H1 (cell line): Measurements from ENCODE around the gene TJP3. TPM values are rescaled to one million over a fixed set of nuclear protein-coding genes. Genes with fewer than 3 reads are reported as not detected.

Experiments
- CTCF ChIA-PET: fragments of 300-600 bp; sonication (Branson Sonifier 250); formaldehyde crosslinking; loops from one replicate; lab custom pipeline; 2021; ENCODE audit not compliant: partially characterized antibody; lab: Charles Lee
- POLR2A ChIA-PET: fragments of 300-600 bp; sonication (Branson Sonifier 250); formaldehyde crosslinking; loops from one replicate; lab custom pipeline; 2021; ENCODE audit warnings: inconsistent platforms; ENCODE audit not compliant: partially characterized antibody; lab: Charles Lee
- DNase-seq, 2 experiments: peaks; one replicate each; pipeline versions ENCODE4 v3.0.0 to v3.0.0-alpha.2; 2010 to 2022; ENCODE audit warnings: low spot score in 2 of 2, low read depth in 1 of 2, mixed read lengths in 1 of 2
- FAIRE-seq: peaks from 2 replicates; lab custom pipeline; 2011; peaks lifted over from hg19 to GRCh38; lab: Jason Lieb, UNC
- H2AFZ ChIP-seq: 2 replicates; pipeline ENCODE4 v1.8.1; 2012; ENCODE audit warnings: low read length, inconsistent platforms
- H2AK5ac ChIP-seq: 2 replicates; pipeline ENCODE4 v1.6.1; 2013; ENCODE audit warnings: low read depth, low read length
- H2BK120ac ChIP-seq: replicated peaks from 2 replicates; pipeline ENCODE3; 2013; ENCODE audit warnings: low read depth, low read length, inconsistent platforms
- H2BK12ac ChIP-seq: 2 replicates; pipeline ENCODE4 v1.6.1; 2013; ENCODE audit warnings: low read depth, low read length
- H2BK15ac ChIP-seq: 2 replicates; pipeline ENCODE4 v1.6.1; 2013; ENCODE audit warnings: low read length
- H2BK20ac ChIP-seq: 2 replicates; pipeline ENCODE4 v1.6.1; 2013; ENCODE audit warnings: low read length
- H2BK5ac ChIP-seq: 2 replicates; pipeline ENCODE4 v1.6.1; 2013; ENCODE audit warnings: low read depth, low read length
- H3K14ac ChIP-seq: 2 replicates; pipeline ENCODE4 v1.6.1; 2013; ENCODE audit warnings: inconsistent platforms; ENCODE audit not compliant: insufficient read length
- H3K18ac ChIP-seq: 2 replicates; pipeline ENCODE4 v1.6.1; 2013; ENCODE audit warnings: low read length; ENCODE audit errors: extremely low read depth
- H3K23ac ChIP-seq: 2 replicates; pipeline ENCODE4 v1.6.1; 2013; ENCODE audit warnings: inconsistent platforms; ENCODE audit not compliant: insufficient read length
- H3K23me2 ChIP-seq: 2 replicates; pipeline ENCODE4 v1.6.1; 2013; ENCODE audit warnings: low read depth, low read length
- H3K27ac ChIP-seq: 2 replicates; pipeline ENCODE4 v1.6.1; 2011; ENCODE audit warnings: low read depth, low read length, inconsistent platforms
- H3K27me3 ChIP-seq, 4 experiments: replicated peaks in 1 of 4; 1 replicate in 1 of 4; 2 replicates in 3 of 4; pipeline versions ENCODE4 v1.6.1 to v1.8.1; 2011 to 2013; ENCODE audit warnings: low read length in 3 of 4, mild to moderate bottlenecking in 3 of 4, inconsistent platforms in 2 of 4, mixed read lengths in 2 of 4, moderate library complexity in 1 of 4; ENCODE audit not compliant: control insufficient read depth in 3 of 4, insufficient read depth in 3 of 4; ENCODE audit errors: extremely low read depth in 1 of 4
- H3K36me3 ChIP-seq, 4 experiments: 2 replicates each; pipeline versions ENCODE4 v1.6.1 to v1.8.1; 2011 to 2013; ENCODE audit warnings: mild to moderate bottlenecking in 4 of 4, low read length in 3 of 4, moderate library complexity in 2 of 4, control low read depth in 1 of 4, inconsistent platforms in 1 of 4; ENCODE audit not compliant: insufficient read depth in 4 of 4, control insufficient read depth in 2 of 4
- H3K4ac ChIP-seq: replicated peaks from 2 replicates; pipeline ENCODE3; 2013; ENCODE audit warnings: low read length, low read depth, mixed read lengths, inconsistent platforms; ENCODE audit not compliant: insufficient read length
- H3K4me1 ChIP-seq, 4 experiments: replicated peaks in 1 of 4; 1 replicate in 1 of 4; 2 replicates in 3 of 4; pipeline versions ENCODE4 v1.6.1 to v1.8.1; 2011 to 2013; ENCODE audit warnings: low read length in 3 of 4, inconsistent platforms in 2 of 4, mixed read lengths in 1 of 4; ENCODE audit not compliant: insufficient read depth in 4 of 4, control insufficient read depth in 3 of 4
- H3K4me2 ChIP-seq, 2 experiments: 2 replicates each; pipeline versions ENCODE4 v1.6.1 to v1.8.1; 2011 to 2013; ENCODE audit warnings: low read depth in 2 of 2, low read length in 2 of 2, control low read depth in 1 of 2, inconsistent platforms in 1 of 2, mild to moderate bottlenecking in 1 of 2; ENCODE audit not compliant: insufficient read depth in 1 of 2
- H3K4me3 ChIP-seq, 4 experiments: fragments of 200-600, 300-600 bp in 1 of 4; sonication (generic), shearing (Covaris generic), sonication (Bioruptor Twin) in 1 of 4; 2 replicates each; pipeline versions ENCODE4 v1.5.1 to v1.8.1; 2011 to 2016; ENCODE audit warnings: low read length in 4 of 4, low read depth in 3 of 4, control low read depth in 2 of 4, inconsistent platforms in 2 of 4, mild to moderate bottlenecking in 2 of 4, mixed read lengths in 1 of 4, moderate library complexity in 1 of 4; ENCODE audit not compliant: insufficient read depth in 2 of 4; ENCODE audit errors: extremely low read depth in 1 of 4
- H3K56ac ChIP-seq: replicated peaks from 2 replicates; pipeline ENCODE3; 2013; ENCODE audit warnings: low read depth, mild to moderate bottlenecking, mixed read lengths, low read length, inconsistent platforms; ENCODE audit not compliant: insufficient read length
- H3K79me1 ChIP-seq: 2 replicates; pipeline ENCODE4 v1.6.1; 2013; ENCODE audit warnings: low read depth, low read length, control low read depth
- H3K79me2 ChIP-seq, 2 experiments: 2 replicates each; pipeline versions ENCODE4 v1.6.1 to v1.8.1; 2012 to 2013; ENCODE audit warnings: low read length in 2 of 2, mild to moderate bottlenecking in 2 of 2, inconsistent platforms in 1 of 2; ENCODE audit not compliant: insufficient read depth in 2 of 2, control insufficient read depth in 1 of 2
- H3K9ac ChIP-seq, 4 experiments: replicated peaks in 1 of 4; 1 replicate in 1 of 4; 2 replicates in 3 of 4; pipeline versions ENCODE4 v1.6.1 to v1.8.1; 2011 to 2013; ENCODE audit warnings: low read depth in 3 of 4, low read length in 3 of 4, control low read depth in 2 of 4, mild to moderate bottlenecking in 2 of 4, moderate library complexity in 2 of 4, inconsistent platforms in 1 of 4; ENCODE audit errors: extremely low read depth in 1 of 4
- H3K9me3 ChIP-seq, 2 experiments: 2 replicates each; pipeline versions ENCODE4 v1.6.1 to v1.8.1; 2012 to 2013; ENCODE audit warnings: mild to moderate bottlenecking in 2 of 2, moderate library complexity in 2 of 2, control low read depth in 1 of 2, inconsistent platforms in 1 of 2, low read depth in 1 of 2, low read length in 1 of 2, mixed read lengths in 1 of 2; ENCODE audit not compliant: insufficient read depth in 2 of 2
- H4K20me1 ChIP-seq, 2 experiments: replicated peaks in 1 of 2; 2 replicates each; pipeline versions ENCODE3 to v1.8.1; 2011 to 2013; ENCODE audit warnings: inconsistent platforms in 2 of 2, low read length in 2 of 2, mild to moderate bottlenecking in 1 of 2; ENCODE audit not compliant: insufficient read depth in 2 of 2, control insufficient read depth in 1 of 2
- H4K5ac ChIP-seq: 2 replicates; pipeline ENCODE4 v1.6.1; 2013; ENCODE audit warnings: low read length, low read depth, mixed read lengths, inconsistent platforms; ENCODE audit not compliant: insufficient read length
- H4K8ac ChIP-seq: 2 replicates; pipeline ENCODE4 v1.8.0; 2013; ENCODE audit warnings: mild to moderate bottlenecking, moderate library complexity, low read length, inconsistent platforms; ENCODE audit not compliant: insufficient read depth; ENCODE audit errors: extremely low read depth
- H4K91ac ChIP-seq: replicated peaks from 2 replicates; pipeline ENCODE3; 2013; ENCODE audit warnings: low read length, mixed read lengths, inconsistent platforms; ENCODE audit not compliant: insufficient read length
- BACH1 ChIP-seq: IDR thresholded peaks from 2 replicates; pipeline ENCODE4 v1.6.1; 2012; ENCODE audit warnings: low read length, improper control_type of control experiment
- BCL11A ChIP-seq, 2 experiments: IDR thresholded peaks; one replicate each; pipeline ENCODE4 v1.6.1; 2011; ENCODE audit warnings: low read depth in 2 of 2, low read length in 2 of 2, mild to moderate bottlenecking in 2 of 2
- CEBPB ChIP-seq: IDR thresholded peaks from 2 replicates; pipeline ENCODE4 v1.6.1; 2012; ENCODE audit warnings: low read depth, low read length
- FOSL1 ChIP-seq: IDR thresholded peaks from 2 replicates; pipeline ENCODE4 v1.6.1; 2011; ENCODE audit warnings: mild to moderate bottlenecking, low read depth, low read length, moderate library complexity; ENCODE audit not compliant: insufficient read depth
- HDAC2 ChIP-seq, 2 experiments: fragments of 300-600 bp in 1 of 2; sonication (generic) in 1 of 2; IDR thresholded peaks; 2 replicates each; pipeline ENCODE4 v1.6.1; 2011 to 2012; ENCODE audit warnings: low read depth in 2 of 2, low read length in 2 of 2, mild to moderate bottlenecking in 2 of 2, moderate library complexity in 2 of 2, borderline replicate concordance in 1 of 2, inconsistent platforms in 1 of 2
- NANOG ChIP-seq: IDR thresholded peaks from 2 replicates; pipeline ENCODE4 v1.6.1; 2011; ENCODE audit warnings: low read length, low read depth, mild to moderate bottlenecking, inconsistent platforms; ENCODE audit not compliant: insufficient read depth, poor library complexity, severe bottlenecking
- PHF8 ChIP-seq: fragments of 200-600 bp; sonication (generic); conservative IDR thresholded peaks from 2 replicates; pipeline ENCODE4 v1.7.1; 2012; ENCODE audit warnings: low read depth, mild to moderate bottlenecking, inconsistent platforms, low read length, moderate library complexity
- POLR2AphosphoS5 ChIP-seq: IDR thresholded peaks from 2 replicates; pipeline ENCODE4 v1.6.1; 2011; ENCODE audit warnings: low read depth, low read length
- RNF2 ChIP-seq: fragments of 200-900, 300-1000 bp; sonication (generic); IDR thresholded peaks from 2 replicates; pipeline ENCODE4 v1.7.1; 2016; ENCODE audit warnings: borderline replicate concordance, low read depth, mild to moderate bottlenecking, antibody characterized with exemption, low read length; ENCODE audit not compliant: poor library complexity, severe bottlenecking; ENCODE audit errors: missing control alignments
- WGBS, 2 experiments: shearing (Covaris generic) in 1 of 2; methylation state at CpG; one replicate each; pipeline versions ENCODE4 v1.1.6 to v1.1.7; 2013 to 2015; ENCODE audit warnings: low lambda C conversion rate in 2 of 2, mixed read lengths in 2 of 2, inconsistent platforms in 1 of 2, low coverage in 1 of 2, missing lambda C conversion rate in 1 of 2; ENCODE audit not compliant: insufficient replicate concordance in 2 of 2, insufficient coverage in 1 of 2, insufficient read length in 1 of 2; ENCODE audit errors: extremely low coverage in 1 of 2, missing lambda C conversion rate in 1 of 2; 5-methylcytosine and 5-hydroxymethylcytosine counted together
- polyA plus RNA-seq, 7 experiments: library from polyadenylated mRNA; depleted of rRNA in 3 of 7; stranded (reverse) in 5 of 7; unstranded in 2 of 7; fragments of >200 nt in 5 of 7; fragments of 200-250 nt in 2 of 7; gene quantifications; 1 replicate in 5 of 7; 2 replicates in 1 of 7; 4 replicates in 1 of 7; pipeline versions ENCODE4 v1.2.1 to v1.2.3, GENCODE V29; 2011 to 2013; ENCODE audit warnings: missing spikeins in 2 of 7, mixed read lengths in 2 of 7
- total RNA-seq: library from RNA; stranded (reverse); fragmentation: NEBNext Ultra II Directional; extraction: Animal tissue kit (Norgen Biotek cat#: 25700); gene quantifications from 2 replicates; pipeline ENCODE4 v1.2.1, GENCODE V29; 2021
- TF ChIP-seq, protein P1 (sequence below): IDR thresholded peaks from 2 replicates; pipeline ENCODE4 v1.6.1; 2012; ENCODE audit warnings: low read length, inconsistent platforms
- TF ChIP-seq, protein P2 (sequence below): IDR thresholded peaks from 2 replicates; pipeline ENCODE4 v1.6.1; 2012; ENCODE audit warnings: inconsistent platforms

TJP3 gene
- total and polyA plus RNA-seq, 2 of the 8 experiments (the other 6 are each of a cell fraction or from before 2014, with no cell fraction given) = 17.1 to 26.1 TPM

DNA sequence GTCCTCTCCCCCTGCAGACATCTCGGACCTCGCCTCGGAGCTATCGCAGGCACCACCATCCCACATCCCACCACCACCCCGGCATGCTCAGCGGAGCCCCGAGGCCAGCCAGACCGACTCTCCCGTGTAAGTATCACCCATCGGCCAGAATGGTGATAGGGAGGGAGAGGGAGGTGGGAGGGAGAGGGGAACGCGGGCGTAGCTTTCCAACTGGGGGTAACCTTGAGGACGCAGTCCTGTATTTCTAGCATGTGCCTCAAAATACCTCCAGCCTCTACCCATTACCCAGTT, 26.1 kb downstream of the TJP3 start:
- Histone ChIP-seq H4K8ac (no peak overlapping the region), H3K18ac (no peak overlapping the region), H2AK5ac (no peak overlapping the region), H2BK120ac (no peak overlapping the region), H4K20me1 (peaks cover 0 to 3% of the 10 kb centered on the region in 2 experiments), H3K4me1 (no peaks in the 10 kb centered on the region), H3K23ac (no peak overlapping the region), H2BK5ac (no peak overlapping the region), H3K79me1 (no peaks in the 10 kb centered on the region), H3K14ac (no peak overlapping the region), H2BK15ac (no peak overlapping the region), H3K56ac (no peak overlapping the region), H2AFZ (no peak overlapping the region), H2BK20ac (no peak overlapping the region), H3K9me3 (no peaks in the 10 kb centered on the region), H4K91ac (no peak overlapping the region), H2BK12ac (no peak overlapping the region), H3K4me3 (no peak overlapping the region), H3K4ac (no peak overlapping the region), H3K36me3 (peaks cover 0 to 7% (median 3%) of the 10 kb centered on the region in 4 experiments; a peak in 5 of 8 replicates), H3K4me2 (no peak overlapping the region), H3K27me3 (no peaks in the 10 kb centered on the region), H3K79me2 (no peaks in the 10 kb centered on the region), H3K9ac (no peak overlapping the region), H3K23me2 (no peaks in the 10 kb centered on the region), H4K5ac (no peak overlapping the region), H3K27ac (no peak overlapping the region)
- 90% methylated on average over 11 of the region's 14 CpGs; no CpG with 5 or more reads in 1 of the 2 experiments for WGBS, 2 experiments
- ChIA-PET CTCF (interaction anchor here (1.1 to 1.2 kb wide), 2 partner anchors 9 to 14 kb away, joined by 3 to 4 read pairs; no protein-coding TSS in a partner anchor), POLR2A (interaction anchor here (1.7 kb wide), 1 partner anchor 13 kb away, joined by 4 read pairs; no protein-coding TSS in a partner anchor)
- FAIRE-seq (no peak), DNase-seq (no peak)
- TF ChIP-seq BACH1 (no peak), NANOG (no peak), BCL11A (IDR thresholded peaks at IDR 0.05; ENCODE audit: low read depth in 2 of 2, low read length in 2 of 2) (no peak), FOSL1 (no peak), CEBPB (no peak), RNF2 (no peak), PHF8 (no peak), HDAC2 (IDR thresholded peaks at IDR 0.05; ENCODE audit: borderline replicate concordance in 1 of 2, low read depth in 2 of 2, low read length in 2 of 2) (no peak), POLR2AphosphoS5 (no peak)
- TF ChIP-seq, protein P1, sequence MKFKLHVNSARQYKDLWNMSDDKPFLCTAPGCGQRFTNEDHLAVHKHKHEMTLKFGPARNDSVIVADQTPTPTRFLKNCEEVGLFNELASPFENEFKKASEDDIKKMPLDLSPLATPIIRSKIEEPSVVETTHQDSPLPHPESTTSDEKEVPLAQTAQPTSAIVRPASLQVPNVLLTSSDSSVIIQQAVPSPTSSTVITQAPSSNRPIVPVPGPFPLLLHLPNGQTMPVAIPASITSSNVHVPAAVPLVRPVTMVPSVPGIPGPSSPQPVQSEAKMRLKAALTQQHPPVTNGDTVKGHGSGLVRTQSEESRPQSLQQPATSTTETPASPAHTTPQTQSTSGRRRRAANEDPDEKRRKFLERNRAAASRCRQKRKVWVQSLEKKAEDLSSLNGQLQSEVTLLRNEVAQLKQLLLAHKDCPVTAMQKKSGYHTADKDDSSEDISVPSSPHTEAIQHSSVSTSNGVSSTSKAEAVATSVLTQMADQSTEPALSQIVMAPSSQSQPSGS = no peak
- TF ChIP-seq, protein P2, sequence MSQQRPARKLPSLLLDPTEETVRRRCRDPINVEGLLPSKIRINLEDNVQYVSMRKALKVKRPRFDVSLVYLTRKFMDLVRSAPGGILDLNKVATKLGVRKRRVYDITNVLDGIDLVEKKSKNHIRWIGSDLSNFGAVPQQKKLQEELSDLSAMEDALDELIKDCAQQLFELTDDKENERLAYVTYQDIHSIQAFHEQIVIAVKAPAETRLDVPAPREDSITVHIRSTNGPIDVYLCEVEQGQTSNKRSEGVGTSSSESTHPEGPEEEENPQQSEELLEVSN = no peak
